Umbilical cord (tissue), 2 donors: ENCODE measurements around the gene GET4. TPM values are rescaled to one million over a fixed set of nuclear protein-coding genes. Genes with fewer than 3 reads are reported as not detected.
"Not testable (repeated sequence)": the region's sequence is repeated elsewhere in the genome, so short reads cannot be mapped to it uniquely, and the experiment has no call there.

ENCODE experiments used
- DNase-seq: peaks from one replicate; pipeline ENCODE4 v3.0.0-alpha.2; 2015; ENCODE audit warnings: low spot score
- total RNA-seq: library from RNA; depleted of rRNA; stranded (reverse); fragments of >200 nt; gene quantifications from one replicate; pipeline ENCODE4 v1.2.3, GENCODE V29; 2014; ENCODE audit warnings: low replicate concordance; ENCODE audit not compliant: insufficient read depth

GET4 gene
- total RNA-seq, 1 donor from 2014 or later = 16.1 TPM

- no peak for DNase-seq
Measured at GRCh38 chr7:845731-846130, 30.6 kb upstream of the GET4 start.

GRCh38 chr7:846958-847650 lies 29.2 kb upstream of the GET4 start:
- DNase-seq = not testable (repeated sequence)

- not testable (repeated sequence) for DNase-seq
Measured at GRCh38 chr7:847728-848127, 28.6 kb upstream of the GET4 start.

- DNase-seq = no peak
Measured at GRCh38 chr7:849145-849544, 27.2 kb upstream of the GET4 start.

GRCh38 chr7:849781-850180 lies 26.6 kb upstream of the GET4 start:
- DNase-seq = no peak

GRCh38 chr7:851204-851603 lies 25.1 kb upstream of the GET4 start:
- DNase-seq = no peak

GRCh38 chr7:853366-854117 lies 22.8 kb upstream of the GET4 start:
- DNase-seq = no peak

- no peak for DNase-seq
Measured at GRCh38 chr7:854118-854775, 22.1 kb upstream of the GET4 start.

GRCh38 chr7:855686-856369 lies 20.5 kb upstream of the GET4 start:
- DNase-seq = no peak

- DNase-seq = no peak
Measured at GRCh38 chr7:856444-857095, 19.8 kb upstream of the GET4 start.

- no peak for DNase-seq
Measured at GRCh38 chr7:857661-858060, 18.7 kb upstream of the GET4 start.

GRCh38 chr7:859359-860030 lies 16.9 kb upstream of the GET4 start:
- DNase-seq = no peak

GRCh38 chr7:860149-860548 lies 16.2 kb upstream of the GET4 start:
- DNase-seq = no peak

GRCh38 chr7:861222-861621 lies 15.1 kb upstream of the GET4 start:
- no peak for DNase-seq

- DNase-seq = no peak
Measured at GRCh38 chr7:862157-862556, 14.2 kb upstream of the GET4 start.

- no peak for DNase-seq
Measured at GRCh38 chr7:863106-863505, 13.2 kb upstream of the GET4 start.

- no peak for DNase-seq
Measured at GRCh38 chr7:865921-866320, 10.4 kb upstream of the GET4 start.

- DNase-seq = peak; percentile 28
Measured at GRCh38 chr7:867001-867405, 9.4 kb upstream of the GET4 start.

- DNase-seq = peak; percentile 50
Measured at GRCh38 chr7:867406-868188, 8.8 kb upstream of the GET4 start.

- DNase-seq = no peak
Measured at GRCh38 chr7:868189-868486, 8.2 kb upstream of the GET4 start.
